HCT116 (cell line): ENCODE data around the gene BORCS5. TPM values are rescaled to one million over a fixed set of nuclear protein-coding genes. Genes with fewer than 3 reads are reported as not detected.
"Not testable (repeated sequence)": the region's sequence is repeated elsewhere in the genome, so short reads cannot be mapped to it uniquely, and the experiment has no call there.

ENCODE experiments used
- ATAC-seq: fragments of 200-7000 bp; cut with Tn5 transposase; 2 replicates; pipeline ENCODE4 v1.9.1; 2020; ENCODE audit warnings: mild to moderate bottlenecking, moderate library complexity
- BruUV-seq: library from RNA; stranded (reverse); fragments of 400-500 nt; replicated peaks from 2 replicates; lab custom pipeline; 2021; lab: Mats Ljungman, UMichigan
- CTCF ChIA-PET: fragments of 300-600 bp; sonication (Branson Sonifier 250); formaldehyde crosslinking; loops from one replicate; lab custom pipeline; 2021; ENCODE audit warnings: antibody characterized with exemption; lab: Charles Lee
- POLR2A ChIA-PET: fragments of 300-600, 350-600 bp; sonication (Branson Sonifier 250); formaldehyde crosslinking; loops from one replicate; lab custom pipeline; 2021; ENCODE audit warnings: antibody characterized with exemption; lab: Charles Lee
- RAD21 ChIA-PET, 2 experiments: fragments of 300-600 bp; sonication (Branson Sonifier 250); formaldehyde crosslinking; loops; one replicate each; lab custom pipeline; 2023; ENCODE audit warnings: low total read pairs in 2 of 2; ENCODE audit not compliant: uncharacterized antibody in 2 of 2, unreplicated experiment in 2 of 2, low non-redundant PET in 1 of 2; lab: Charles Lee
- DNase-seq: peaks from one replicate; pipeline ENCODE4 v3.0.0-alpha.2; 2010; ENCODE audit warnings: low read depth, low spot score
- H2AFZ ChIP-seq: fragments of 200-600 bp; shearing (Covaris generic), sonication (generic); 2 replicates; pipeline ENCODE4 v1.6.1; 2017; ENCODE audit warnings: low read depth, mixed run types, mixed read lengths, antibody characterized with exemption, low read length; ENCODE audit not compliant: poor library complexity, severe bottlenecking
- H3K27ac ChIP-seq: 2 replicates; pipeline ENCODE4 v1.5.1; 2012; ENCODE audit warnings: low read depth, low read length
- H3K27me3 ChIP-seq: fragments of 200-600 bp; sonication (generic); 2 replicates; pipeline ENCODE4 v1.6.1; 2016; ENCODE audit warnings: mixed run types, low read length, mixed read lengths; ENCODE audit not compliant: insufficient read depth
- H3K36me3 ChIP-seq, 2 experiments: fragments of 200-500 bp in 1 of 2; fragments of 200-600 bp in 1 of 2; sonication (Bioruptor generic) in 1 of 2; sonication (generic) in 1 of 2; 2 replicates each; pipeline versions ENCODE4 v1.5.1 to v1.6.1; 2014 to 2016; ENCODE audit warnings: low read length in 2 of 2, inconsistent platforms in 1 of 2, mixed read lengths in 1 of 2, mixed run types in 1 of 2; ENCODE audit not compliant: insufficient read depth in 2 of 2, control insufficient read depth in 1 of 2
- H3K4me1 ChIP-seq, 2 experiments: fragments of 200-600 bp in 1 of 2; sonication (generic) in 1 of 2; 2 replicates each; pipeline versions ENCODE4 v1.5.1 to v1.6.1; 2012 to 2017; ENCODE audit warnings: low read length in 2 of 2, inconsistent platforms in 1 of 2, mild to moderate bottlenecking in 1 of 2, mixed read lengths in 1 of 2, mixed run types in 1 of 2, moderate library complexity in 1 of 2; ENCODE audit not compliant: insufficient read depth in 2 of 2, control insufficient read depth in 1 of 2
- H3K4me2 ChIP-seq: fragments of 200-600 bp; sonication (generic); 2 replicates; pipeline ENCODE4 v1.6.1; 2017; ENCODE audit warnings: mixed run types, low read length, mixed read lengths
- H3K4me3 ChIP-seq, 2 experiments: fragments of 200-600 bp in 1 of 2; sonication (generic) in 1 of 2; replicated peaks in 1 of 2; 2 replicates each; pipeline ENCODE4 v1.5.1; 2011 to 2016; ENCODE audit warnings: low read length in 2 of 2, control low read depth in 1 of 2, low read depth in 1 of 2, mild to moderate bottlenecking in 1 of 2, mixed read lengths in 1 of 2, mixed run types in 1 of 2
- H3K79me2 ChIP-seq: fragments of 200-600 bp; sonication (generic); 2 replicates; pipeline ENCODE4 v1.6.1; 2017; ENCODE audit warnings: mild to moderate bottlenecking, mixed run types, low read length, moderate library complexity, mixed read lengths; ENCODE audit not compliant: insufficient read depth
- H3K9ac ChIP-seq: fragments of 200-600 bp; sonication (generic); 2 replicates; pipeline ENCODE4 v1.6.1; 2016; ENCODE audit warnings: low read length, mixed read lengths
- H3K9me2 ChIP-seq: fragments of 200-600 bp; sonication (generic), shearing (Covaris generic); 2 replicates; pipeline ENCODE4 v1.6.1; 2017; ENCODE audit warnings: mixed run types, mild to moderate bottlenecking, moderate library complexity; ENCODE audit not compliant: insufficient read depth
- H3K9me3 ChIP-seq, 2 experiments: fragments of 200-500 bp in 1 of 2; fragments of 200-600 bp in 1 of 2; sonication (Bioruptor generic) in 1 of 2; sonication (generic) in 1 of 2; 2 replicates each; pipeline ENCODE4 v1.6.1; 2014 to 2017; ENCODE audit warnings: low read length in 2 of 2, mixed read lengths in 2 of 2, inconsistent platforms in 1 of 2, low read depth in 1 of 2, mild to moderate bottlenecking in 1 of 2, mixed run types in 1 of 2, moderate library complexity in 1 of 2; ENCODE audit not compliant: control insufficient read depth in 1 of 2, insufficient read depth in 1 of 2
- H4K20me1 ChIP-seq: fragments of 200-600 bp; sonication (generic), shearing (Covaris generic); 2 replicates; pipeline ENCODE4 v1.6.1; 2017; ENCODE audit warnings: mixed run types, mild to moderate bottlenecking, moderate library complexity; ENCODE audit not compliant: insufficient read depth
- TCF7L2 ChIP-seq: IDR thresholded peaks from 2 replicates; pipeline ENCODE4 v1.7.0; 2011; ENCODE audit warnings: borderline replicate concordance, inconsistent platforms; ENCODE audit not compliant: insufficient read depth, insufficient read length; ENCODE audit errors: extremely low read depth
- intact Hi-C: fragments of 100-400 bp; cut with micrococcal nuclease; formaldehyde crosslinking; loops from 2 replicates; pipeline ENCODE4 v1.10.0; 2022
- total RNA-seq: library from RNA; stranded (reverse); gene quantifications from one replicate; pipeline ENCODE4 v1.2.1, GENCODE V29; 2021; ENCODE audit not compliant: unreplicated experiment
- TF ChIP-seq, protein P1 (sequence below): IDR thresholded peaks from 2 replicates; pipeline ENCODE4 v1.6.1; 2011; ENCODE audit warnings: mild to moderate bottlenecking, low read length, moderate library complexity; ENCODE audit not compliant: insufficient replicate concordance; ENCODE audit errors: extremely low read depth

The BORCS5 gene
- total RNA-seq, 1 experiment from 2014 or later, result 8.7 TPM

DNA sequence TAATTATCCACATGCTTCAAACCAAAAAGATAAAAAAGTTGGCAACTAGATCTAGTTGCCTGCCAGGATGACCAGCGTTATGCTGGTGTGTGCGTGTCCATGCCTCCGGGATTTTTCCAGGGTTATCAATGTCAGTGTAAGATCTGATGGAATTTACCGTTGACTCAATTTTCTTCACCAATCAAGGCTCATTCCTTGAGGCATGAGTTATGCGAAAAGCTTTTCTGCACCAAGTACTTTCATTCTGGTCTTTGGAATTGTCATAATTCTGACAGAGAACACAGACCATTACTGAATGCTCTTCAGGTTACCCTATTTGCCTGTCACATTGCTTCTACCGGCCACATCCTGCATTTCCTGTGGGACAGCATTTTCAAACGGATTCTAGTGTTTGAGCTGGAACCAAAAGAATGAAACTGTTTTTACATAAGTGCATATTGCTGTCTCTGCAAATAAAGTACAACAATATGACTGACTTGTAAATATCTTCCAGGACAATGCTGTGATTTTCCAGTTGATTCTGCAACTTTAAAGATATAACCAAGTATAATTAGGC, 114.0 kb downstream of the BORCS5 start:
- no peaks in the 10 kb centered on the region for H3K36me3 ChIP-seq
- intact Hi-C loops, result no loop called here
- H4K20me1 ChIP-seq, result no peaks in the 10 kb centered on the region
- H3K9me2 ChIP-seq, result no peaks in the 10 kb centered on the region
- no peak for TF ChIP-seq TCF7L2
- TF ChIP-seq, protein P1, sequence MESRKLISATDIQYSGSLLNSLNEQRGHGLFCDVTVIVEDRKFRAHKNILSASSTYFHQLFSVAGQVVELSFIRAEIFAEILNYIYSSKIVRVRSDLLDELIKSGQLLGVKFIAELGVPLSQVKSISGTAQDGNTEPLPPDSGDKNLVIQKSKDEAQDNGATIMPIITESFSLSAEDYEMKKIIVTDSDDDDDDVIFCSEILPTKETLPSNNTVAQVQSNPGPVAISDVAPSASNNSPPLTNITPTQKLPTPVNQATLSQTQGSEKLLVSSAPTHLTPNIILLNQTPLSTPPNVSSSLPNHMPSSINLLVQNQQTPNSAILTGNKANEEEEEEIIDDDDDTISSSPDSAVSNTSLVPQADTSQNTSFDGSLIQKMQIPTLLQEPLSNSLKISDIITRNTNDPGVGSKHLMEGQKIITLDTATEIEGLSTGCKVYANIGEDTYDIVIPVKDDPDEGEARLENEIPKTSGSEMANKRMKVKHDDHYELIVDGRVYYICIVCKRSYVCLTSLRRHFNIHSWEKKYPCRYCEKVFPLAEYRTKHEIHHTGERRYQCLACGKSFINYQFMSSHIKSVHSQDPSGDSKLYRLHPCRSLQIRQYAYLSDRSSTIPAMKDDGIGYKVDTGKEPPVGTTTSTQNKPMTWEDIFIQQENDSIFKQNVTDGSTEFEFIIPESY, result no peak
- no peak overlapping the region for H3K27ac ChIP-seq
- ChIA-PET CTCF (no interaction called here), RAD21 (no interaction called here), POLR2A (no interaction called here)
- no peak overlapping the region for H3K9ac ChIP-seq
- H3K4me3 ChIP-seq, result no peak overlapping the region
- BruUV-seq, result no TSS peak
- H3K4me1 ChIP-seq, result no peaks in the 10 kb centered on the region
- ATAC-seq (no peak), DNase-seq (no peak)
- H2AFZ ChIP-seq, result no peak overlapping the region
- no peaks in the 10 kb centered on the region for H3K79me2 ChIP-seq
- H3K9me3 ChIP-seq, result no peaks in the 10 kb centered on the region
- H3K27me3 ChIP-seq, result no peaks in the 10 kb centered on the region
- no peak overlapping the region for H3K4me2 ChIP-seq

DNA sequence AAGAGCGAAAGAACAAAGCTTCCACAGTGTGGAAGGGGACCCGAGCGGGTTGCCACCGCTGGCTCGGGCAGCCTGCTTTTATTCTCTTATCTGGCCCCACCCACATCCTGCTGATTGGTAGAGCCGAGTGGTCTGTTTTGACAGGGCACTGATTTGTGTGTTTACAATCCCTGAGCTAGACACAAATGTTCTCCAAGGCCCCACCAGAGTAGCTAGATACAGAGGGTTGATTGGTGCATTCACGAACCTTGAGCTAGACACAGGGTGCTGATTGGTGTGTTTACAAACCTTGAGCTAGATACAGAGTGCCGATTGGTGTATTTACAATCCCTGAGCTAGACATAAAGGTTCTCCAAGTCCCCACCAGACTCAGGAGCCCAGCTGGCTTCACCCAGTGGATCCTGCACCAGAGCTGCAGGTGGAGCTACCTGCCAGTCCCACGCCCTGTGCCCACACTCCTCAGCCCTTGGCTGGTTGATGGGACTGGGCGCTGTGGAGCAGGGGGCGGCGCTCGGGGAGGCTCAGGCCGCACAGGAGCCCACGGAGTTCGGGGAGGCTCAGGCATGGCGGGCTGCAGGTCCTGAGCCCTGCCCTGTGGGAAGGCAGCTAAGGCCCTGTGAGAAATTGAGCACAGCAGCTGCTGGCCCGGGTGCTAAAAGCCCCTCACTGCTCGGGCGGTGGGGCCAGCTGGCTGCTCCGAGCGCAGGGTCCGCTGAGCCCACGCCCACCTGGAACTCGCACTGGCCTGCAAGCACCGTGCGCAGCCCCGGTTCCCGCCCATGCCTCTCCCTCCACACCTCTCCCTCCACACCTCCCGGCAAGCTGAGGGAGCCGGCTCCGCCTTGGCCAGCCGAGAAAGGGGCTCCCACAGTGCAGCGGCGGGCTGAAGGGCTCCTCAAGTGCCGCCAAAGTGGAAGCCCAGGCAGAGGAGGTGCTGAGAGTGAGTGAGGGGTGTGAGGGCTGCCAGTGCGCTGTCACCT, 115.4 kb downstream of the BORCS5 start:
- H3K27me3 ChIP-seq, H4K20me1 ChIP-seq, H2AFZ ChIP-seq, DNase-seq, H3K36me3 ChIP-seq, H3K9me2 ChIP-seq, CTCF ChIA-PET, POLR2A ChIA-PET, intact Hi-C loops, H3K4me3 ChIP-seq, RAD21 ChIA-PET, ATAC-seq, H3K4me1 ChIP-seq, BruUV-seq, H3K9ac ChIP-seq, H3K27ac ChIP-seq, H3K79me2 ChIP-seq, H3K4me2 ChIP-seq, H3K9me3 ChIP-seq: not testable (repeated sequence)
